A673 (cell line): Measurements from ENCODE around the gene C16orf96. TPM values are rescaled to one million over a fixed set of nuclear protein-coding genes. Genes with fewer than 3 reads are reported as not detected.

Source experiments
- BruUV-seq: library from RNA; stranded (reverse); fragments of 400-500 nt; replicated peaks from 2 replicates; lab custom pipeline; 2021; lab: Mats Ljungman, UMichigan
- CTCF ChIA-PET: fragments of 300-600 bp; sonication (Branson Sonifier 250); formaldehyde crosslinking; loops from one replicate; lab custom pipeline; 2022; ENCODE audit warnings: antibody characterized with exemption; lab: Charles Lee
- POLR2A ChIA-PET: fragments of 300-600 bp; sonication (Branson Sonifier 250); formaldehyde crosslinking; loops from one replicate; lab custom pipeline; 2022; ENCODE audit warnings: antibody characterized with exemption; ENCODE audit not compliant: low non-redundant PET; lab: Charles Lee
- DNase-seq: peaks from one replicate; pipeline ENCODE4 v3.0.0-alpha.2; 2015; ENCODE audit warnings: low spot score
- H3K27ac ChIP-seq: fragments of 200-600 bp; sonication (generic); 2 replicates; pipeline ENCODE4 v1.5.1; 2016; ENCODE audit warnings: mixed run types, low read depth, mild to moderate bottlenecking, mixed read lengths, antibody characterized with exemption, low read length; ENCODE audit not compliant: poor library complexity, severe bottlenecking
- H3K27me3 ChIP-seq: fragments of 200-600 bp; sonication (generic); replicated peaks from 2 replicates; pipeline ENCODE4 v1.6.1; 2017; ENCODE audit warnings: mixed run types, low read depth, mild to moderate bottlenecking, mixed read lengths, antibody characterized with exemption, low read length; ENCODE audit not compliant: insufficient read depth, poor library complexity
- H3K36me3 ChIP-seq: fragments of 200-600 bp; sonication (generic); 2 replicates; pipeline ENCODE4 v1.6.1; 2016; ENCODE audit warnings: mixed run types, mild to moderate bottlenecking, mixed read lengths, antibody characterized with exemption, low read length; ENCODE audit not compliant: insufficient read depth, poor library complexity, severe bottlenecking
- H3K4me1 ChIP-seq: fragments of 200-600 bp; sonication (generic); 2 replicates; pipeline ENCODE4 v1.6.1; 2017; ENCODE audit warnings: mixed run types, mild to moderate bottlenecking, mixed read lengths, antibody characterized with exemption, low read length; ENCODE audit not compliant: insufficient read depth, poor library complexity, severe bottlenecking
- H3K4me3 ChIP-seq: fragments of 200-600 bp; sonication (generic); 2 replicates; pipeline ENCODE4 v1.5.1; 2016; ENCODE audit warnings: low read depth, mixed run types, mild to moderate bottlenecking, mixed read lengths, low read length; ENCODE audit not compliant: poor library complexity, severe bottlenecking
- H3K9me3 ChIP-seq: fragments of 200-600 bp; sonication (generic); 2 replicates; pipeline ENCODE4 v1.6.1; 2016; ENCODE audit warnings: mixed run types, low read depth, mild to moderate bottlenecking, mixed read lengths, antibody characterized with exemption, low read length; ENCODE audit not compliant: poor library complexity, severe bottlenecking
- EZH2 ChIP-seq: fragments of 200-600 bp; sonication (generic); IDR thresholded peaks from 2 replicates; pipeline ENCODE4 v1.6.1; 2017; ENCODE audit warnings: borderline replicate concordance, low read depth, mild to moderate bottlenecking, mixed read lengths, antibody characterized with exemption, low read length; ENCODE audit not compliant: poor library complexity, severe bottlenecking
- intact Hi-C: fragments of 100-400 bp; cut with micrococcal nuclease; formaldehyde crosslinking; loops from one replicate; pipeline ENCODE4 v1.10.0; 2022; ENCODE audit not compliant: unreplicated experiment
- total RNA-seq: library from RNA; stranded (reverse); gene quantifications from 2 replicates; pipeline ENCODE4 v1.2.3, GENCODE V29; 2021
- TF ChIP-seq, protein P1 (sequence below): fragments of 300-800, 200-600 bp; sonication (generic); conservative IDR thresholded peaks from 2 replicates; pipeline ENCODE4 v1.5.1; 2017; ENCODE audit warnings: low read depth, mild to moderate bottlenecking, antibody characterized with exemption, low read length, moderate library complexity, mixed read lengths

The C16orf96 gene
- total RNA-seq, 1 experiment from 2014 or later = not detected

DNA sequence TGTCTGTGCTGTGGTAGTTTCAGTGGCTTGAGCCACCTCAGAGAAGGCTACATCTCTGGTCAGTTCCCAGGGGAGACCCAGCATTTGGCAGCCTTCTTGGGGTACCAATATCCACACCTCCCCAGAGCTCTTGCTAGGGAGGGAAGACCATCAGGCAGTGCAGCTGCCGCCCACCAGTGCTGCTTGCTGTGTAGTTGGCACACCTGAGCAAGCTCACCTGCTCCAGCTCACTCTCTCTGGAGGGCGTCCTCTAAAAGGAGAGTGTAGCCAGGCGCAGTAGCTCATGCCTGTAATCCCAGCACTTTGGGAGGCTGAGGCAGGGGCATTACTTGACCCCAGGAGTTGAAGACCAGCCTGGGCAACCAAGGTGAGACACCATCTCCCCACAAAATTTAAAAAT lies 47.3 kb upstream of the C16orf96 start:
- intact Hi-C loops = no loop called here
- ChIA-PET CTCF (no interaction called here), POLR2A (no interaction called here)
- peaks cover 28% of the 10 kb centered on the region for H3K36me3 ChIP-seq
- H3K4me3 ChIP-seq = no peak overlapping the region
- no TSS peak for BruUV-seq
- DNase-seq = no peak
- H3K9me3 ChIP-seq = no peaks in the 10 kb centered on the region
- TF ChIP-seq, protein P1, sequence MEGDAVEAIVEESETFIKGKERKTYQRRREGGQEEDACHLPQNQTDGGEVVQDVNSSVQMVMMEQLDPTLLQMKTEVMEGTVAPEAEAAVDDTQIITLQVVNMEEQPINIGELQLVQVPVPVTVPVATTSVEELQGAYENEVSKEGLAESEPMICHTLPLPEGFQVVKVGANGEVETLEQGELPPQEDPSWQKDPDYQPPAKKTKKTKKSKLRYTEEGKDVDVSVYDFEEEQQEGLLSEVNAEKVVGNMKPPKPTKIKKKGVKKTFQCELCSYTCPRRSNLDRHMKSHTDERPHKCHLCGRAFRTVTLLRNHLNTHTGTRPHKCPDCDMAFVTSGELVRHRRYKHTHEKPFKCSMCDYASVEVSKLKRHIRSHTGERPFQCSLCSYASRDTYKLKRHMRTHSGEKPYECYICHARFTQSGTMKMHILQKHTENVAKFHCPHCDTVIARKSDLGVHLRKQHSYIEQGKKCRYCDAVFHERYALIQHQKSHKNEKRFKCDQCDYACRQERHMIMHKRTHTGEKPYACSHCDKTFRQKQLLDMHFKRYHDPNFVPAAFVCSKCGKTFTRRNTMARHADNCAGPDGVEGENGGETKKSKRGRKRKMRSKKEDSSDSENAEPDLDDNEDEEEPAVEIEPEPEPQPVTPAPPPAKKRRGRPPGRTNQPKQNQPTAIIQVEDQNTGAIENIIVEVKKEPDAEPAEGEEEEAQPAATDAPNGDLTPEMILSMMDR = no peak
- TF ChIP-seq EZH2 = no peak
- no peaks in the 10 kb centered on the region for H3K4me1 ChIP-seq
- no peaks in the 10 kb centered on the region for H3K27me3 ChIP-seq
- H3K27ac ChIP-seq = no peak overlapping the region

DNA sequence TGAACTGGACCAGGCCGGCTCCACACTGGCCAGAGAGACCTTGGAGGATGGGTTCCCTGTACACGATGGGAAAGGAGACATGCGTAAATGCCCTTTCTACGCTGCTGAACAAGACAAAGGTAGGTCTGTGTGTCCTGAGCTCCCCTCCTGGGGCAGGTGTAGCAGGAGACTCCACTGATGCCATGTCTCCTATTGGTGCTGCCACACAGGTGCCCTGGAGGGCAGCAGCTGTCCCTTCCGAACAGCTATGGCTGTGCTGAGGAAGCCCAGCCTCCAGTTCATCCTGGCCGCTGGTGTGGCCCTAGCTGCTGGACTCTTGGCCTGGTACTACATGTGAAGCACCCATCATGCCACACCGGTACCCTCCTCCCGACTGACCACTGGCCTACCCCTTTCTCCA lies 46.7 kb upstream of the C16orf96 start:
- DNase-seq = no peak
- Histone ChIP-seq H3K27me3 (no peaks in the 10 kb centered on the region), H3K27ac (no peak overlapping the region), H3K9me3 (no peaks in the 10 kb centered on the region), H3K36me3 (peaks cover 28% of the 10 kb centered on the region), H3K4me3 (no peak overlapping the region), H3K4me1 (no peaks in the 10 kb centered on the region)
- ChIA-PET CTCF (interaction anchor here (0.6 kb wide), 1 partner anchor 39 kb away, joined by 3 read pairs; no protein-coding TSS in a partner anchor), POLR2A (no interaction called here)
- no TSS peak for BruUV-seq
- intact Hi-C loops = no loop called here
- TF ChIP-seq EZH2 = no peak
- TF ChIP-seq, protein P1 = no peak

DNA sequence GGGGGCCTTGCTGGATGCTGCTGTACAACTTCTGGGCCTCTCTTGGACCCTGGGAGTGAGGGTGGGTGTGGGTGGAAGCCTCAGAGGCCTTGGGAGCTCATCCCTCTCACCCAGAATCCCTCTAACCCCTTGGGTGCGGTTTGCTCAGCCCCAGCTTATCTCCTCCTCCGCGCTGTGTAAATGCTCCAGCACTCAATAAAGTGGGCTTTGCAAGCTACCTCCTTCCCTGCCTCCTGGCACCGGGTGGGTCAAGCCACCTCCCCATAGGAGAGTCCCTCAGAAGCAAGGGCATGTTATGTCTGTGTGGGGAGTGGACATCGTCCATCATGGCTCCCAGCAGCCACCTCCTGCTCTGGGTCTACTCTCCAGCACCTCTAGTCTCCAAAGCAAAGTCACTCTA lies 46.0 kb upstream of the C16orf96 start:
- Histone ChIP-seq H3K9me3 (no peaks in the 10 kb centered on the region), H3K27me3 (no peaks in the 10 kb centered on the region), H3K36me3 (peaks cover 28% of the 10 kb centered on the region), H3K4me3 (no peak overlapping the region), H3K27ac (no peak overlapping the region), H3K4me1 (no peaks in the 10 kb centered on the region)
- intact Hi-C loops = no loop called here
- no peak for DNase-seq
- ChIA-PET CTCF (interaction anchor here (0.6 kb wide), 1 partner anchor 38 kb away, joined by 3 read pairs; no protein-coding TSS in a partner anchor), POLR2A (no interaction called here)
- no TSS peak for BruUV-seq
- TF ChIP-seq EZH2 = no peak
